Measurements from ENCODE around the gene ANXA5. TPM values are rescaled to one million over a fixed set of nuclear protein-coding genes. Genes with fewer than 3 reads are reported as not detected.
"Not testable (repeated sequence)": the region's sequence is repeated elsewhere in the genome, so short reads cannot be mapped to it uniquely, and the experiment has no call there.

The ANXA5 gene
- 100 to 1,000 TPM; 343 to 426 (median 386) TPM for polyA plus RNA-seq (ENCODE audit: insufficient read length in 10 of 10)
- long read RNA-seq, donor 1, transcript ANXA5-201 (13 exons, 1,762 nt): major isoform, 52 of 143 reads
- long read RNA-seq, donor 1, partial matches to known transcripts: 84 of 143 reads
- long read RNA-seq, donor 1, other reads (novel, unspliced or antisense): 0 of 143 reads
- long read RNA-seq, donor 2, transcript ANXA5-207 (6 exons, 868 nt): minor isoform, 5 of 109 reads
- long read RNA-seq, donor 2, transcript ANXA5-201 (13 exons, 1,762 nt): major isoform, 48 of 109 reads
- long read RNA-seq, donor 2, partial matches to known transcripts: 53 of 109 reads
- long read RNA-seq, donor 2, other reads (novel, unspliced or antisense): 0 of 109 reads
- long read RNA-seq, donor 3: 0 reads
- long read RNA-seq, donor 4, transcript ANXA5-201 (13 exons, 1,762 nt): major isoform, 49 of 123 reads
- long read RNA-seq, donor 4, partial matches to known transcripts: 65 of 123 reads
- long read RNA-seq, donor 4, other reads (novel, unspliced or antisense): 0 of 123 reads
- long read RNA-seq, donor 5, transcript ANXA5-207 (6 exons, 868 nt): minor isoform, 6 of 96 reads
- long read RNA-seq, donor 5, transcript ANXA5-201 (13 exons, 1,762 nt): major isoform, 62 of 96 reads
- long read RNA-seq, donor 5, partial matches to known transcripts: 25 of 96 reads
- long read RNA-seq, donor 5, other reads (novel, unspliced or antisense): 0 of 96 reads
- long read RNA-seq, donor 6, transcript ANXA5-201 (13 exons, 1,762 nt): major isoform, 71 of 161 reads
- long read RNA-seq, donor 6, transcript ANXA5-207 (6 exons, 868 nt): minor isoform, 5 of 161 reads
- long read RNA-seq, donor 6, partial matches to known transcripts: 82 of 161 reads
- long read RNA-seq, donor 6, other reads (novel, unspliced or antisense): 0 of 161 reads
- long read RNA-seq, donor 7, transcript ANXA5-201 (13 exons, 1,762 nt): major isoform, 65 of 115 reads
- long read RNA-seq, donor 7, partial matches to known transcripts: 46 of 115 reads
- long read RNA-seq, donor 7, other reads (novel, unspliced or antisense): 0 of 115 reads
- long read RNA-seq, donor 8, transcript ANXA5-201 (13 exons, 1,762 nt): major isoform, 22 of 76 reads
- long read RNA-seq, donor 8, partial matches to known transcripts: 50 of 76 reads
- long read RNA-seq, donor 8, other reads (novel, unspliced or antisense): 0 of 76 reads
- long read RNA-seq, donor 9, transcript ANXA5-201 (13 exons, 1,762 nt): major isoform, 6 of 14 reads
- long read RNA-seq, donor 9, partial matches to known transcripts: 7 of 14 reads
- long read RNA-seq, donor 9, other reads (novel, unspliced or antisense): 0 of 14 reads

- DNase-seq: peak; percentile 86 to 93 (median 88)
Measured at GRCh38 chr4:121696581-121697461, at the start of gene ANXA5. Gene ANXA5 (minus strand): TSS chr4:121696980. CDS start chr4:121696589, 391 bp downstream.

- no peak for DNase-seq
Measured at GRCh38 chr4:121742794-121743193, 46.0 kb upstream of the ANXA5 start.

DNA sequence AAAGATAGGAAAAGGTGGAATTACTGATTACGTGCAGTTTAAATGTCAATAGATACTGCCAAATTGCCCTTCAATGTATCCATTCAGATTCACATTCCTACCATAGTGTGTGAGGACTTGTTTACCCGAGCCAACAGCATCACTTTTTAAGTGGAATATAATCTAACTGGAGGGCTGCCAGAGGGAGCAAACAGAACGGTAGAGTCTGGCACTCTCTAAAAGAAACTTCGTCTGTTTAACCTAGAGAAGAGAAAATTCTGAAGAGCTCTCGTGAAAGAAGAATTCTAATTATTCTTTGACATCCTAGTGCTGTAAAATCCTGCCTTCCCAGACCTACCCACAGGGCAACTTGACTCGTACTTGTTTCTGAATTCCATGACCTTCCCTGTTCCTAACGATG lies 45.0 kb upstream of the ANXA5 start:
- DNase-seq: no peak

DNA sequence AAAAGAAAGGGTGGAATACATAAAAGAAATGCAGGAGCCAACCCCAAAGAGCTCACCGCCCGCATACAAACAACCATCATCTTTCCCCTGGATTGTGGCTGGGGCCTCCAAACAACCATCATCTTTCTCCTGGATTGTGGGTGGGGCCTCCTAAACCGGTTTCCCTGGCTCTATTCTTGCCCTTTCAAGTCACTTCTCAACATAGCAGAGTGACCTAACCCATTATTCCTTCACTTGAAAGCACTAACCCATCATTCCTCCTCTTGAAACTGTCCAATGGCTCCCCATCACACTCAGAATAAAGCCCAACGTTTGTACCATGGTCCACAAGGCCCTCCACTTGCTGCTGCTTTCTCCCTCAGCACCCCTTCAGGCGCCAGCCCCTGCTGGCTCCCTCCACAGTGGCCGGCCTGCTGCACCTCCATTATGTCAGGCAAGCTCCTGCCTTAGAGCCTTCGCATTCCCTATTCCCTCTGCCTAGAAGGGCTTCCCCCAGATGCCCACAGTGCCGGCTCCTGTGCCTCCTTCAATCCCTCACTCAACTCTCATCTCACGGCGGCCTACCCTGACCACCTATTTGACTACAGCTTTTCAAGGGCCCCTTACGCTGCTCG lies 44.1 kb upstream of the ANXA5 start:
- DNase-seq: no peak

- no peak for DNase-seq
Measured at GRCh38 chr4:121739575-121739974, 42.8 kb upstream of the ANXA5 start.

GRCh38 chr4:121738780-121739535 lies 42.2 kb upstream of the ANXA5 start:
- DNase-seq: peak in 2 of 3 donors; percentile 35 to 38

GRCh38 chr4:121737846-121738554 lies 41.2 kb upstream of the ANXA5 start:
- no peak for DNase-seq

DNA sequence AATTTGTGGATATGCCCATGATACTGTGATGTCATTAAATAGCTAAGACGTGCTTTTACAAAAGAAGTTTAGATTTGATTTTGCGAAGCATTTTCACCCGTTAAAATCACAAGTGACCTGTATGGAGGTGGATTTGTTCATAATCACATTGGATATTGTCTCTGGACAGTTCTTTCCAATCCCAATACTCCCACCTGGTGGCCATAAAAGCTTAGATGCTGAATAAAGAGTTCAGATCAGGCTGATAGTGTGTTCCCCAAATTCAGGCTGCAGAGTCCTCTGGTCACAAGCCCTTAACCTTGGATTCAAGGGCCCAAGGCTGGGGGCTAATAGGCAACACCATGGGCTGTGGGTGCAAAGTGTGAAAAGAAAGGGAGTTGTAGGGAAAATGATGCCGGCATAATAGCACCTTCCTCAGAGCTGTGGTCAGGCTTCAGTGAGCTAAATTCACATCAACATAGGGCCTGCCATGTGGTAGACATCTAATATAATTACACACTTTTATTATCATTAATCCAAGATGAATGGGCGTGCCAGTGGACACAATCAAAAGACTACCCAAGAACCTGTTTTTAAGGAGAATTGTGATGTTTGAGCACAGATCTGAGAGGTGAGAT lies 40.1 kb upstream of the ANXA5 start:
- DNase-seq: peak; percentile 42 to 65 (median 47)

- DNase-seq: no peak
Measured at GRCh38 chr4:121734571-121734970, 37.8 kb upstream of the ANXA5 start.

DNA sequence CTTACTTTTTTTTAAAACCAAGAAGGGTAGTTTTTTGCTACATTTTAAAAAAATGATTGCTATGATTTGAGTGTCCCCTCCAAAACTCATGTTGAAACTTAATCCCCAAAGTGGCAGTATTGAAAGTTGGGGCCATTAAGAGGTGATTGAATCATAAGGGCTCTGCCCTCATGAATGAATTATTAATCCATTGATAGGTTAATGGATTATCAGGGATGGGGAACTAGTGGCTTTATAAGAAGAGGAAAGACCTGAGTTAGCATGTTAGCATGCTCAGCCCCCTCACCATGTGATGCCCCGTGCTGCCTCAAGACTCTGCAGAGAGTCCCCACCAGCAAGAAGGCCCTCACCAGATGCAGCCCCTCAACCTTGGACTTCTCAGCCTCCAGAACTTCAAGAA lies 37.2 kb upstream of the ANXA5 start:
- no peak for DNase-seq

DNA sequence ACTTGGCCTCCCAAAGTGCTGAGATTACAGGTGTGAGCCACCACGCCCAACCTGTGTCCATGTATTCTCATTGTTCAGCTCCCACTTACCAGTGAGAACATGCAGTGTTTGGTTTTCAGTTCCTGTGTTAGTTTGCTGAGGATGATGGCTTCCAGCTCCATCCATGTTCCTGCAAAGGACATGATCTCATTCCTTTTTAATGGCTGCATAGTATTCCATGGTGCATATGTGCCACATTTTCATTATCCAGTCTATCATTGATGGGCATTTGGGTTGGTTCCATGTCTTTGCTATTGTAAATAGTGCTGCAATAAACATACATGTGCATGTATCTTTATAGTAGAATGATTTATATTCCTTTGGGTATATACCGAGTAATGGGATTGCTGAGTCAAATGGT lies 33.0 kb upstream of the ANXA5 start:
- DNase-seq: not testable (repeated sequence)

DNA sequence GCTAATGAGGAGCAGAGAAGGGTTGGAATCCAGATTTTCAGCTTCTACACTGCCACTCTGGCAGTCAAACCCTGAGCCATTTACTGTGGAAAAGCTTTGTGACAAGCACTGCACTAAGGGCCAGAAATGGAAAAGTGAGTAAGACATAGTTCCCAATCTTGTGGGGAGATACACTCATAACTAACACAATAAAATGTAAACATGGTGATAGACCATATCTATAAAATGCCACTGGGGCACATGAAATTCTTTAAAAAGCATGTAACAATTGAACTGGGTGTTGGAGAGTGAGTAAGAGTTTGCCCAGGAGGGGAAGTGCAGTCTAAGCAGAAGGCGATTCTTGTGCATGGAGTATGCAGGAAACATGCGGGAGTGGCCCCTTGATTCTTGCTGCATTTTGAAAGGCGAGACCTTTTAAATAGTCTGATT lies 32.0 kb upstream of the ANXA5 start:
- peak in 1 of 3 donors; percentile 81 for DNase-seq

GRCh38 chr4:121728066-121728465 lies 31.3 kb upstream of the ANXA5 start:
- DNase-seq: peak in 1 of 3 donors; percentile 86

- DNase-seq: peak; percentile 40 to 71 (median 61)
Measured at GRCh38 chr4:121726642-121727268, 30.0 kb upstream of the ANXA5 start.

GRCh38 chr4:121724671-121725070 lies 27.9 kb upstream of the ANXA5 start:
- no peak for DNase-seq

GRCh38 chr4:121721700-121722099 lies 24.9 kb upstream of the ANXA5 start:
- DNase-seq: no peak

GRCh38 chr4:121720109-121720508 lies 23.3 kb upstream of the ANXA5 start:
- peak in 1 of 3 donors; percentile 54 for DNase-seq

All from muscle of back (tissue), 13 donors.